ENCODE data around the gene C1R.
"Not testable (repeated sequence)": the region's sequence is repeated elsewhere in the genome, so short reads cannot be mapped to it uniquely, and the experiment has no call there.

The C1R gene

DNA sequence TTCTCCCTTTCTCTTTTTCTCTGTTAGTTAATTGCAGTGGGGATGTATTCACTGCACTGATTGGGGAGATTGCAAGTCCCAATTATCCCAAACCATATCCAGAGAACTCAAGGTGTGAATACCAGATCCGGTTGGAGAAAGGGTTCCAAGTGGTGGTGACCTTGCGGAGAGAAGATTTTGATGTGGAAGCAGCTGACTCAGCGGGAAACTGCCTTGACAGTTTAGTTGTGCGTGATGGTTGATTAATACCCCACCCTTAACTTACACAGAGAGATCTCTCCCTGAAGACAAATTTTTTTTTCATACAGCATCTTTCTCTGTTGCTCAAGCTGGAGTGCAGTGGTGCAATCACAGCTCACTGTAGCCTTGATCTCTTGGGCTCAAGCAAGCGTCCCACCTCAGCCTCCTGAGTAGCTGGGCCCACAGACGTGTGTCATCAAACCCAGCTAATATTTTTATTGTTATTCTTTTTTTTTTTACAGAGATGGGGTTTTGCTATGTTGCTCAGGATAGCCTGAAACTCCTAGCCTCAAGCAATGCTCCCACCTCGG is 27.1 kb downstream of the C1R start:
- DNase-seq, result no peak

DNA sequence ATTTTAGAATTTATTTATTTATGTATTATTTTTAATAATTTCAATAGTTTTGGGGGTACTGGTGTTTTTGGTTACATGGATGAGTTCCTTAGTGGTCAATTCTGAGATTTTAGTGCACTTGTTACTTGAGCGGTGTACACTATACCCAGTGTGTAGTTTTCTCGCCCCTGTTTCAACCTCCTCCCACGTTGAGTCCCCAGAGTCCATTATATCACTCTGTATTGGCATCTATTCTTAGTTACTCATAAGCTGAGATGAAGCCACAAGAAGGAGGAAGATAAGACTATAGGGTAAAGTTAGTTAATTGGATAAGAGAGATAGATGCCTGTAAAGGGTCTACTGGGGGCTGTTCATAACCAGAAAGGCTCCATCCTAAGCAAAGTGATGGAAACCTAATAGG is 27.7 kb downstream of the C1R start:
- no peak for DNase-seq

DNA sequence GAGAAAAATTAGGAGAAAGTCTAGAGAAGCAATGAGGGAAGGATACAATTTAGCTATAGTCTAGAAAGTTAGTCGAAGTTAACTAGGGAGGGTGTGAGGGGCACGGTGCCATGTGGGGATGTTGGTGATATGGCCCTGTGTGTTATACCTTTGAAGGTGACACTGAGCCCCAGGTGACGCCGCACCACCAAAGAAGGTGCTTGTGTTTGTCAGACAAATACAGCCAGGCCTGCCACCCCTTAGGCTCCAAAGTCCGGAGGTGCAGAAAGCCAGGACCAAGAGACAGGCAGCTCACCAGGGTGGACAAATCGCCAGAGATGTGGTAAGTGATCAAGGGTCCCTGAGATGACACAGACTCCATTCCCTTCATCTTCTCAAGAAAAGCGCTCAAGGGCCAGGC is 30.6 kb downstream of the C1R start:
- no peak for DNase-seq

DNA sequence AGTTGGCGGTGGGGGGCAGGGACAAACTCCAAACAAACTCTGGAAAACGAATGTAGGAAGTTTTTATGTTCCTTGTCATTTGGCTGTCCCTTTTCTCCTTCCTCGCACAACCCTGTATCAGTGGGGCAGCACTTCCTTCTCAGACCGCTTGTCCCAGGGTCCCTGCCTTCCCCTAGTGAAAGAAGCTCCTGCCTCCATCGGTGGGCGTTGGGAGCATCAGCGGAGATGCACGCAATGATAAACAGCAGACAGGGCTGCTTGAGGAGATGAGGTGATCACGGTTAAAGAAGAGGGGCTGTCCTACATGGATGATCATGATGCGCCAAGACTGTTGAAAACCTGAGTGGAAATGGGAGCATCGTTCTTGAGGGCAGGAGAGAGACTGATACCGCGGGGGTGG is 31.1 kb downstream of the C1R start:
- no peak for DNase-seq

DNA sequence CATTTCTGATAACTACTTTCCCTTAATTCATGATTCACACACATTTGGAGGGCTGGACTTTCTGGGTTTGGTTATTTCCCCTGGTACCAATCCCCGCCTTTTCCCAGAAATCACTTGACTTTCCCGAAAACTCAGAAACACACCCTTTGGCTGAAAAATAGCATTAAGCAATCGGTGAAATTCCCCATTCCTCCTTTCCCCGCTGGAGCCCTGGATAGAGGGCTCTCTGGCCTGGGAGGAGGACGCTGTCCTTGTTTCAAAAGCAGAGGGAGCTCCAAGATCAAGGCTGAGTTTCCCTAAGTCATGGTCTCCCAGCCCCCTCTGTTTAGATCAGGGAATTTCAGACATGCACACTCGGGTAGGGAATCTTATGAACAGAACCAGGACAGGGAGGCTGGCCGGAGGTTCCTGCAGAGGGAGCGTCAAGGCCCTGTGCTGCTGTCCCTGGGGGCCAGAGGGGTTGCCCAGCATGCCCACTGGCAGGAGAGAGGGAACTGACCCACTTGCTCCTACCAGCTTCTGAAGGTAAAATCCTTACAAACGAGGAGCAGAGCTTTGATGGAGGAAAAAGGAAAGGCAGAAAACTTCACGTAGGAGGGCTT is 31.8 kb downstream of the C1R start, which contains the start of gene C1S:
TSS of gene C1S (plus strand) at position 366 of the 602 bp plus-strand sequence. CDS start 1,195 bp downstream, outside the sequence.
- DNase-seq, result no peak

DNA sequence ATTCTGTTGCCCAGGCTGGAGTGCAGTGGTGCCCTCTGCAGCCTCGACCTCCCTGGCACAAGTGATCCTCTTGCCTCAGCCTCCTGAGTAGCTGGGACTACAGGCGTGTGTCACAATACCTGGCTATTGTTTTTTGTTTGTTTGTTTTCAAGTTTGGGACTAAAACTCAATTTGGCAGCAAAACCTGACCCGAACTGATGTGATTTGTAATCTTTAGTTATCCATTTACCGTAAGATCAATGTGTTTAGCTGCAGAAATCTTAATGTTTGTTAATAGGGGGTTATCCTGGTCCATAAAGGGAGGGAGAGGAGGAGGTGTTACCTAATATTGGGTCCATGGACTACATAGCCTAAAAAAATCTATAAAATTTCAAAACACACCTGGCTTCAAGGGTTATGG is 32.5 kb downstream of the C1R start:
- DNase-seq, result no peak

DNA sequence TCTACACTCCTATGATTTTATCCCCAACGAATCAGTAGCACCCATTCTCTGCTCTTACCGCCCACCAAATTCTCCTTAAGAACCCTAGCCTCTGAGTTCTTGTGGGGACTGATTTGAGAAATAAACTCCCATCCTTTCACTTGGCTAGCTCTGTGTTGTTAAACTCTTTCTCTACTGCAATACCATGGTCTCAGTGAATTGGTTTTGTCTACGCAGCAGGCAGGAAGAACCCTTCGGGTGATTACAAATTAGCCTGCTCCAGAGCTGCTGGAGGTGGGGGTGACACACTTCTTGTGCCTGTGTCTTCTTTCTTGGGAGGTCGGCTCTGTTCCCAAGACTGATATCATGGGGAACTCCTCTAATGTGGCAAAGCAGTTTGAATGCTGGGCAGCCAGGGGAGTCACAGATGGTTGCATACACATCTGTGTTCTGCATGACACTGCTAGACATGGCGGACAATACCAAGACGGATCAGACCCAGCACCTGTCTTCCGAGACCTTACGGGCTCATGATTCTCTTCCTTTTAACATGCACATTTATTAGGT is 33.3 kb downstream of the C1R start:
- no peak for DNase-seq

DNA sequence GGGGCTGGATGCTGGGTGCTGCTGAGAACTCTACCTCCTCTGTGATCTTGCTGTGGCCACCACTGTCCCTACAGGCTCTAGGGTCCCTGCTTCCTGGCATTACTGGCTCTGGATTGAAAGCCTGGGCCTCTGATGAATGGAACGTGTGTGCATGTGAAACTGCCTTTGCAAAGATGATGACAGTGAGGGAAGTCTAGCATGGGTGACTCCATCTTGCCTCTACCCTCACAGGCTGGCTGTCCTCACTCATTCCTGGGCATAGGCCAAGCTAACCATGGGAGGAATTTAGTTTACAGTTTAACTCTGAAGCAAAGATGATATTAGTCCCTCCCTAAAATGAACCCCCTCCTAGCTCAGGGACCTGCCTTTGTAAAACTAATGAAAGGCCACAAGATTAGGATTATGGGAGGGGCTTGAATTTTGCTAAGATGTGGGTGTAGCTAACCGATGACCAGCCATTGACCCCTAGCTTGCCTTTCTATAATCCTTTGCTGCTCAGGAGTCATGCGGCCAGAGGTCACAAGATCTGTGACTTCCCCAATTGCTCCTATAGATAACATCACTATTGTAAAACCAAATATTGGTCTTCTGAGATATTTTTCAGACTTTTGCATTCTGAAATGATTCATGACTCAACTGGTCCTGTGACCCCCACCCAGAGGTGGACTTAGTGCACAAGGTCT is 33.9 kb downstream of the C1R start:
- DNase-seq, result no peak

DNA sequence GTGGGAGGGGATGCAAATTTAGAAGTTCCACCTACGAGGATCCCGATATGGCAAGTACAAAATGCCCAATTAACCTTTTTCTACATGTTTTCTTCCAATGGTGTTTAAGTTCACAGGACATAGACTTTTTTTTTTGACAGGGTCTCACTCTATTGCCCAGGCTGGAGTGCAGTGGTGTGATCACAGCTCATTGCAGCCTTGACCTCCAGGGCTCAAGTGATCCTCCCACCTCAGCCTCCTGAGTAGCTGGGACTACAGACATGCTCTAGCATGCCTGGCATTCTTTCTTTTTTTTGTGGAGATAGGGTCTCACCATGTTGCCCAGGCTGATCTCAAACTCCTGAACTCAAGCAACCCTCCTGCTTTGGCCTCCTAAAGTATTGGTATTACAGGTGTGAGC is 36.5 kb downstream of the C1R start:
- not testable (repeated sequence) for DNase-seq

DNA sequence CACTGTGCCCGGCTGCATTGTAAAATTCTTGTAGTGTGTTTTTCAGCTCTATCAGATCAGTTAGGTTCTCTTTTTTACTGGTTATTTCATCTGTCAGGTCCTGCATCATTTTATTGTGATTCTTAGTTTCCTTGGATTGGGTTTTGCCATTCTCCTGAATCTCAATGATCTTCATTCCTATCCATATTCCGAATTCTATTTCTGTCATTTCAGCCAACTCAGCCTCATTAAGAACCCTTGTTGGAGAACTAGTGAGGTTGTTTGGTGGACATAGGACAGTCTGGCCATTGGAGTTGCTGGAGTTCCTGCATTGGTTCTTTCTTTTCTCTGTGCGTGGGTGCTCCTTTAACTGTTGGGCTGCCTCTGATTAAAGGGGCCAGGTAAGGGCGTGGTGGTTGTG is 37.3 kb downstream of the C1R start:
- no peak for DNase-seq

DNA sequence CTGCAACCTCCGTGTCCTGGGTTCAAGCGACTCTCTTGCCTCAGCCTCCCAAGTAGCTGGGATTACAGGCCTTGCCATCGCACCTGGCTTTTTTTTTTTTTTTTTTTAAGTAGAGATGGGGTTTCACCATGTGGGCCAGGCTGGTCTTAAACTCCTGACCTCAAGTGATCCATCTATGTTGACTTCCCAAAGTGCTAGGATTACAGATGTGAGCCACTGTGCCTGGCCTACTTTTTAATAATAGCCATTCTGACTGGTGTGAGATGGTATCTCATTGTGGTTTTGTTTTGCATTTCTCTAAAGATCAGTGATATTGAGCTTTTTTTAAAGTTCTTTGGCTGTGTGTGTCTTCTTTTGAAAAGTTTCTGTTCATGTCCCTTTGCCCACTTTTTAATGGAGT is 42.3 kb downstream of the C1R start:
- DNase-seq, result not testable (repeated sequence)

DNA sequence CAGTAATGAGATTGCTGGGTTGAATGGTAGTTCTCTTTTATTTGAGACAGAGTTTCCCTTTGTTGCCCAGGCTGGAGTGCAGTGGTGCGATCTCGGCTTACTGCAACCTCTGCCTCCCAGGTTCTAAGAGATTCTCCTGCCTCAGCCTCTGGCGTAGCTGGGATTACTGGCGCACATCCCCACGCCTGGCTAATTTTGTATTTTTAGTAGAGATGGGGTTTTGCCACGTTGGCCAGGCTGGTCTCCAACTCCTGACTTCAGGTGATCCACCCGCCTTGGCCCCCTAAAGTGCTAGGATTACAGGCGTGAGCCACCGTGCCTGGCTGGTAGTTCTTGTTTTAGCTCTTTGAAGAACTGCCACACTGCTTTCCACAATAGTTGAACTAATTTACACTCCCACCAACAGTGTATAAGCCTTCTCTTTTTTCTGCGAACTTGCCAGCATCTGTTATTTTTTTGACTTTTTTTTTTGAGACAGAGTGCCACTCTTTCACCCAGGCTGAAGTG is 42.7 kb downstream of the C1R start:
- not testable (repeated sequence) for DNase-seq

DNA sequence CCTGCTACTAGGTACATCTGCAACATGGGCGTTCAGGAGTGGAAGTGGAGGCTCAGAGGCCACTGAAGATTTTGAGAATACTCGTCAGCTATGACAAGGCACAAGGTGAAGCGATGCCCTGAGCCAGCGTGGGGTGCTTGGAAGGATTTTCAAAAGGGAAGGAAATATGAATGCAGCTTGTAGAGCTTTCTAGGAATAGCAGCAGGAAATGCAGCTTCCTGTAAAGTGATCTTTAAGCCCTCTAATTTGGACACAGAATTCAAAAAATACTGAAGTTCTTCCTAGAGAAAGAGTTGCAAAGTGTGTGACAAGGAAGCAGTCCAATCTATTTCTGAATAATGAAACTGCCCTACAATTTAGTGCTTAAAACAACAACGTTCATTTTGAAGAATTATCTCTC is 44.9 kb downstream of the C1R start:
- no peak for DNase-seq

DNA sequence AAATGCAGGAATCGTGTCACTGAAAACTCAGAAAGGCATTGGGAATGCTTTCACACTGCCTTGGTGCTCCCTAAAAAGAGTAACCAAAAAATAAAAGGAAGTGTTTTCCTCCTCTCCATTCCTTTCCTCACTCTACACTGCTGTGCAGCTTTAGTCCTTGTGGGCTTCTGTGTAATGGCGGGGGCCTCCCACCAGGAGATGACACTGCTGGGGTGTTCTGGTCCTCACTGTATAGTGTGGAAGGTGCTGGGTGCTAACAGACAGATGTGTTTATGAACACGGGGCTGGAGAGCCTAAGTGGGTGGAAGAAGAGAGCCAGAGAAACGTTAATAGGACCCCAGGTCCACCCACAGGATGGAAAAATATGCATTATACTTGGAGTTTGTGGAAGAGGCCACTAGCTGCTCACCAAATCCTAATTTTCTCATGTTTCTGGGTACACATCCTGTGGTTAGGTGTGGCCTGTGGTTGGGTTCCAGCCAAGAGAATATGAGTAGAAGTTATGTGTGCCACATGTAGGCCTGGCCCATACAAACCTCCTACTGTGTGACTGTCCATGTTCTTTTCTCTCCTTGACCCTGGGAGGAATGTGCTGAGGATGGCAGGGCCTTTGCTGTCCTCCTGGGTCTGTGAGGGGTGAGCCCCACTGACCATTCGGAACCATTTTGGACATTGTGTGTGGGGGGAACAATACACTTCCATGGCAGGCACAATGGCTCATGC is 45.7 kb downstream of the C1R start:
- DNase-seq, result no peak

DNA sequence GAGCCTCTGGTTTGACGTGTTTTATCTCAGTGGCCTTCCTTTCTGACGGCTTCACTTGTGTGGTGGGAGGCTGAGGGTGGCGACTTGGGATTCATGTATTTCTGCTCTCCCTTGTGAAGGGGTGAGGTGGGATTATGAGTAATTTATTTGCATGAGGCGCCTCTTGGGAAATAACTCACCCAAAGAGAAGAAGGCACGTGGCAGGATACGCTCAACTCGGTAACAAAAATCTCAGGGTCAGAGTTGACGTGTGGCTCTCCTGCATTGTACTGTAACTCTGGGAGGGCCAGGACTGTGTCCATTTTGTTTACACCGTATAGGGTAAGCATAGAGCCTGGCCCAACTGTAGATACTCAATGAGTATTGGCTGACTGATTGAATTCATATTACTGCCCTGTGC is 46.3 kb downstream of the C1R start:
- no peak for DNase-seq

DNA sequence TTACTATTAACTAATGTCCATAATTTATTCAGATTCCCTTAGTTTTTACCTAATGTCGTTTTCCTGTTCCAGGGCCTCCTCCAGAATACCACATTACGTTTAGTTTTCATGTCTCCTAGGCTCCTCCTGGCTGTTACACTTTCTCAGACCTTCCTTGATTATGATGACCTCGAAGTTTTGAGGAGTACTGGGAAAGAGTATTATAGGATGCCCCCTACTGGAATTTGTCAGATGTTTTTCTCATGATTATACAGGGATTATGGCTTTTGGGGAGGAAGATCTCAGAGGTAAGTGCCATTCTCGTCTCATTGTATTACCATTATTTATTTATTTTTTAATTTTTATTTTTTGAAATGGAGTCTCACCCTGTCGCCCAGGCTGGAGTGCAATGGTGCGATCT is 49.4 kb downstream of the C1R start:
- DNase-seq, result no peak

DNA sequence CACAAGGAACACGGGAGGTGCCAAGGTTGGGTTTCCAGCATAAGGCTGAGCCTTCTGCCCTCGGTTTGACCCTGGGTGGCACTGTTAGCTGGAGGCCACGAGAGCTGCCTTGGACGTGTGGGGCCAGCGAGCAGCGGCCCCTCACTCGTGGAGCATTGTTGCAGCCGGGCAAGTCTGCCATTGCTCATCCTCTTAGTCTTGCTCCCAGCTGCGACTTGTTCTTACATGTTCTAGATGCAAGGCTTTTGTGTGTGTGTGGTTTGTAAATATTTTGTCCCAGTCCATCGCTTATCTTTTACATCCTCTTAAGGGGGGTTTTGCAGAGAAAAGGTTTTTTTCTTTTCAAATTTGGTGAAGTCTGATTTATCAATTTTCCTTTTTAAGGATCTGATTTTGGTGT is 52.8 kb downstream of the C1R start:
- DNase-seq, result no peak

DNA sequence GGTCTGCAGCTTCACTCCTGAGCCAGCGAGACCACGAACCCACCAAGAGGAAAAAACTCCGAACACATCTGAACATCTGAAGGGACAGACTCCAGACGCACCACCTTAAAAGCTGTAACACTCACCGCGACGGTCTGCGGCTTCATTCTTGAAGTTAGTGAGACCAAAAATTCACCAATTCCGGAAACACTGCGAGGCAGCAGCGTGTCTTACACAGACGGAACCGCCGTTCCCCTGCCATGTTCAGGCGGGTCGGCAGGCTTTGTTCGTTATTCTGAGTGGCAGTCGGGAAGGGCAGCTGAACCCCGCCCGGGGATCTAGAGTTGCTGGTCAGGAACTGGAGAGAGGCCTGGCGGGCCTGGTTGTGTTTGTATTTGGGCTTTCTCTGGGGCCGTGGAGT is 53.7 kb downstream of the C1R start:
- DNase-seq, result no peak

DNA sequence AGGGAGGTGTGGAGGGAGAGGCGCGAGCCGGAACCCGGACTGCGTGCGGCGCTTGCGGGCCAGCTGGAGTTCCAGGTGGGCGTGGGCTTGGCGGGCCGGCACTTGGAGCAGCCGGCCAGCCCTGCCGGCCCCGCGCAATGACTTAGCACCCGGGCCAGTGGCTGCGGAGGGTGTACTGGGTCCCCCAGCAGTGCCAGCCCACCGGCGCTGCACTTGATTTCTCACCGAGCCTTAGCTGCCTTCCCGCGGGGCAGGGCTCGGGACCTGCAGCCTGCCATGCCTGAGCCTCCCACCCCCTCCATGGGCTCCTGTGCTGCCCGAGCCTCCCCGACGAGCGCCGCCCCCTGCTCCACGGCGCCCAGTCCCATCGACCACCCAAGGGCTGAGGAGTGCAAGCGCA is 54.8 kb downstream of the C1R start:
- DNase-seq, result not testable (repeated sequence)

DNA sequence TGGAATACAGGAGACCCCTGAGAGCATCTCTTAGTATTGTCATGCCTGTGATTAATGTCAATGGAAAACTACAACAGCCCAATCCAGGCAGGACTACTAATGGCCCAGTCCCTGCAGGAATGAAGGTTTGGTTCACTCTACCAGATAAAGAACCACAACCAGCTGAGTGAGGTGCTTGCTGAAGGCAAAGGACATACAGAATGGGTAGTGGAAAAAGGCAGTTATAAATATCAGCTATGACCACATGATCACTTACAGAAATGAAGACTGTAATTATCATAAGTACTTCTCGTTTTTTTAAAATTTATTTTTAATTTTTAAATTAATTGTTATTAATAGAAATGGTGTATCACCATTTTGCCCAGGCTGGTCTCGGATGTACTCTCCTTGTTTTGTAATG is 56.8 kb downstream of the C1R start:
- no peak for DNase-seq

DNA sequence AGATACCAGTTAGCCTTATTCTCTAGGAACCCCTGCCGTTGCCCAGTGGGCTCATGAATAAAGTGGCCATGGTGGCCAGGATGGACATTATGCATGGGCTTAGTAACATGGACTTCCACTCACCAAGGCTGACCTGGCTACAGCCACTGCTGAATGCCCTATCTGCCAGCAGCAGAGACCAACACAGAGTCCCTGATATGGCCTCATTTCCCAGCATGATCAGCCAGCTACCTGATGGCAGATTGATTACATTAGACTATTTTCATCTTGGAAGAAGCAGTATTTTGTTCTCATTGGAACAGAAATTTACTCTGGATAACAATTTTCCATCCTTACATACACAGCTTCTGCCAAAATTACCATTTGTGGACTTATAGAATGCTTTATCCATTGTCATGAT is 57.8 kb downstream of the C1R start:
- DNase-seq, result no peak

DNA sequence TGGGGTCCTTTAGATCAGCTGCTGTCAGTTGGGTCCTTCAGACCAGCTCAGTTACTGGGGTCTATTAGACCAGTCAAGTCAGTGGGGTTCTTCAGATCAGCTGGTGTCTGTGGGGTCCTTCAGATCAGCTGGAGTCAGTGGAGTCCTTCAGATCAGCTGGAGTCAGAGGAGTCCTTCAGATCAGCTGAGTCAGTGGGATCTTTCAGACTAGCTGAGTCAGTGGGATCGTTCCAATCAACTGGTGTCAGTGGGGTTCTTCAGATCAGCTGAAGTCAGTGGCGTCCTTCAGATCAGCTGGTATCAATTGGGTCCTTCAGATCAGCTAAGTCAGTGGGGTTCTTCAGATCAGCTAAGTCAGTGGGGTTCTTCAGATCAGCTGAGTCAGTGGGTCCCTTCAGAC is 59.3 kb downstream of the C1R start:
- DNase-seq, result no peak

DNA sequence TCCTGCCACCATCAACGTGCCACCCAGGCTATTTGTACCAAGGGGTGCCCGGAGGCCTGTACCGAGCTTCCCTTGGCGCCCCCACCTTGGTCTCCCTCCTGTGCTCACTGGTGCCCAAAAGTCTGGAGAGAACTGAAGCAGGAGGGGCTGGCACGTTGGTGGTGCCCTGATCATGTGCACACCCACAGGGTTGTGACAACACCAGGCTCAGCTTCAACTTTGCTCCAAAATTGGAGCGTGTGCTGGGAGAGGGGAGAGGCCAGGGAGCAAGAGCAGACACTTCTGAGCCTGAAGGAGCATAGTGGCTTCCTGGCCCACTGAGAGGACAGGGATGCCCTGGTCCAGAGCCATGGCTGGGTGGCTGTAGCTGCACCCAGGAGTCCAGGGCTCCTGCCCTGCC is 60.9 kb downstream of the C1R start:
- no peak for DNase-seq
